Osteocyte (in vitro differentiated cells): Measurements from ENCODE around the gene SERPINI2. TPM values are rescaled to one million over a fixed set of nuclear protein-coding genes. Genes with fewer than 3 reads are reported as not detected.
"Not testable (repeated sequence)": the region's sequence is repeated elsewhere in the genome, so short reads cannot be mapped to it uniquely, and the experiment has no call there.

Experiments used
- DNase-seq: peaks from one replicate; pipeline ENCODE4 v3.0.0; 2021; ENCODE audit warnings: mixed read lengths; ENCODE audit not compliant: unreplicated experiment; ENCODE audit errors: extremely low spot score
- H3K27ac Mint-ChIP-seq: one replicate; pipeline ENCODE4 v1.8.0; 2021; ENCODE audit warnings: mild to moderate bottlenecking, mixed read lengths; ENCODE audit not compliant: unreplicated experiment
- H3K27me3 Mint-ChIP-seq: one replicate; pipeline ENCODE4 v1.8.0; 2021; ENCODE audit warnings: mixed read lengths; ENCODE audit not compliant: unreplicated experiment
- H3K36me3 Mint-ChIP-seq: one replicate; pipeline ENCODE4 v1.8.0; 2021; ENCODE audit warnings: mixed read lengths; ENCODE audit not compliant: unreplicated experiment
- H3K4me1 Mint-ChIP-seq: one replicate; pipeline ENCODE4 v1.8.0; 2021; ENCODE audit warnings: mixed read lengths; ENCODE audit not compliant: unreplicated experiment
- H3K4me3 Mint-ChIP-seq: one replicate; pipeline ENCODE4 v1.8.0; 2021; ENCODE audit warnings: mild to moderate bottlenecking, moderate library complexity, mixed read lengths; ENCODE audit not compliant: unreplicated experiment
- H3K9me3 Mint-ChIP-seq: one replicate; pipeline ENCODE4 v1.8.0; 2021; ENCODE audit warnings: mixed read lengths; ENCODE audit not compliant: unreplicated experiment
- total RNA-seq: library from RNA; stranded (reverse); gene quantifications from 2 replicates; pipeline ENCODE4 v1.2.1, GENCODE V29; 2021
- TF ChIP-seq, protein P1 (sequence below): fragments of 200-600 bp; sonication (generic); IDR thresholded peaks from 2 replicates; pipeline ENCODE4 v1.5.0; 2021; ENCODE audit warnings: antibody characterized with exemption, mild to moderate bottlenecking, moderate library complexity

Gene SERPINI2
- total RNA-seq, 1 donor from 2014 or later = not detected

DNA sequence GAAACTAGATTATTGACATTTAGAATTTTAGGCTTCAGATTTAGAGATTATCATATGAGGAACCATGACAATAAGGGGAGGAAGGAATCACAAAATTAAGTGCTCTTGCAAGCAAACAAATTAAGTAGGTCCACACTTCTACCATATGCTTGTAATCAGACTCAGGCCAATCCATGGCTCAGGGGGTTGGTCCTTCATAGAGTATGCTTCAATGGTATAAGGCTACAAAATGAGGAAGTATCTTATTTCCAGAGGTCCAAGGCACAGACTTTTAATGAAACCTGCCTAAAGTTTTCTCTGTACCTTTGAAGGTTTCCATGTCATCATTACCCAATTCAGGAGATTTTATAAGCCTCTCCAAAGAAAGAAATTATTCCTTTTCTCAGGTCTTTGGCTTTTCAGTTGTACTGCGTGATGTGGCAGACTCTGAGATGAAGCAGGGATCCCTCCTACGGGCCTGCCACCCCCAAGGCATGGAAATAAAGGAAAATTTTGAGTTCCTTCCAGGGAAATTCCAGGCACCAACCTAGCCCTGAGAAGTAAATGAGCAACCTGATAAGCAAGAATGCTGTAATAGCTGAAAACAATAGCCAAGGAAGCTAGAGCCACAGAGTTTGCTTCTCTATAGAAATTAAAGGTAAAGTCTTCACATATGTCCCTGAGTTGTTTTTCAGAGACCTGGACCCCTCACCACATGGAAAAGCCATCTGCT, 36.3 kb downstream of the SERPINI2 start:
- no peak for DNase-seq
- Mint-ChIP-seq H3K36me3 (no peaks in the 10 kb centered on the region), H3K27ac (no peak overlapping the region), H3K27me3 (no peaks in the 10 kb centered on the region), H3K4me3 (no peak overlapping the region), H3K4me1 (no peaks in the 10 kb centered on the region), H3K9me3 (no peaks in the 10 kb centered on the region)
- TF ChIP-seq, protein P1, sequence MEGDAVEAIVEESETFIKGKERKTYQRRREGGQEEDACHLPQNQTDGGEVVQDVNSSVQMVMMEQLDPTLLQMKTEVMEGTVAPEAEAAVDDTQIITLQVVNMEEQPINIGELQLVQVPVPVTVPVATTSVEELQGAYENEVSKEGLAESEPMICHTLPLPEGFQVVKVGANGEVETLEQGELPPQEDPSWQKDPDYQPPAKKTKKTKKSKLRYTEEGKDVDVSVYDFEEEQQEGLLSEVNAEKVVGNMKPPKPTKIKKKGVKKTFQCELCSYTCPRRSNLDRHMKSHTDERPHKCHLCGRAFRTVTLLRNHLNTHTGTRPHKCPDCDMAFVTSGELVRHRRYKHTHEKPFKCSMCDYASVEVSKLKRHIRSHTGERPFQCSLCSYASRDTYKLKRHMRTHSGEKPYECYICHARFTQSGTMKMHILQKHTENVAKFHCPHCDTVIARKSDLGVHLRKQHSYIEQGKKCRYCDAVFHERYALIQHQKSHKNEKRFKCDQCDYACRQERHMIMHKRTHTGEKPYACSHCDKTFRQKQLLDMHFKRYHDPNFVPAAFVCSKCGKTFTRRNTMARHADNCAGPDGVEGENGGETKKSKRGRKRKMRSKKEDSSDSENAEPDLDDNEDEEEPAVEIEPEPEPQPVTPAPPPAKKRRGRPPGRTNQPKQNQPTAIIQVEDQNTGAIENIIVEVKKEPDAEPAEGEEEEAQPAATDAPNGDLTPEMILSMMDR = no peak

DNA sequence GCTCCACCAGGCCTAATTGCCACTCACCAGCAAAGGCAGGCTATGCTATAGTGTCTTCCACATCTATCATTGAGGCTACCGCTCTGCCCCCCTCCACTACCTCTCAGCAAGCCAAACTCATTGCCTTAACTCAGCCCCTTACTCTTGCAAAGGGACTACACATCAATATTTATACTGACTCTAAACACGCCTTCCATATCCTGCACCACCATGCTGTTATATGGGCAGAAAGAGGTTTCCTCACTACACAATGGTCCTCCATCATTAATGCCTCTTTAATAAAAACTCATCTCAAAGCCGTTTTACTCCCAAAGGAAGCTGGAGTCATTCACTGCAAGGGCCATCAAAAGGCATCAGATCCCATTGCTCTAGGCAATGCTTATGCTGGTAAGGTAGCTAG, 46.9 kb downstream of the SERPINI2 start:
- not testable (repeated sequence) for DNase-seq, H3K36me3 Mint-ChIP-seq, H3K4me1 Mint-ChIP-seq, H3K27me3 Mint-ChIP-seq, H3K27ac Mint-ChIP-seq, H3K9me3 Mint-ChIP-seq, H3K4me3 Mint-ChIP-seq

DNA sequence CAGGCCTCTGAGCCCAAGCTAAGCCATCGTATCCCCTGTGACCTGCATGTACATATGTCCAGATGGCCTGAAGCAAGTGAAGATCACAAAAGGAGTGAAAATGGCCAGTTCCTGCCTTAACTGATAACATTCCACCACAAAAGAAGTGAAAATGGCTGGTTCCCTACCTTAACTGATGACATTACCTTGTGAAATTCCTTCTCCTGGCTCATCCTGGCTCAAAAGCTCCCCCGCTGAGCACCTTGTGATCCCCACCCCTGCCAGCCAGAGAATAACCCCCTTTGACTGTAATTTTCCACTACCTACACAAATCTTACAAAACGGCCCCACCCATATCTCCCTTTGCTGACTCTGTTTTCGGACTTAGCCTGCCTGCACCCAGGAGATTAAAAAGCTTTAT, 51.4 kb downstream of the SERPINI2 start:
- not testable (repeated sequence) for H3K4me1 Mint-ChIP-seq, H3K4me3 Mint-ChIP-seq, DNase-seq, H3K27me3 Mint-ChIP-seq, H3K27ac Mint-ChIP-seq, H3K36me3 Mint-ChIP-seq, H3K9me3 Mint-ChIP-seq

DNA sequence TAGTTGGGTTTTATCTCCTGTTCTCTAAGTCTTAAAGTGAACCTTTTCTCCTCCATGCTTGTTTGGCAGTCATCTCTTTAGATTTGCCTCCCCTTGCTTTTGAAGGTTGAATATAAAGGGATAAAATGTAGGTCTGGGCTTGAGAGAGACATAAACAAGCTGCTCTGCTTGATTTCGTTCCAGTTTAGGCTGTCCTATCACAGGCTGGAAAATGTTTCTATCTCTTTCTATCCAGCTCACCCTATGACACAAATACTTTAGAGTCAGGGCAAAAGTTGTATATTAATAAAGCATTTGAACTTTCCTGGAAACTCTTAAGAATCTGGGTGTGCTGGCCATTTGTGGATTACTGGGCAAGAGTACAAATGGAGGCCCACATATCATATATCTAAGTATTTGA, 64.2 kb downstream of the SERPINI2 start:
- DNase-seq = no peak
- no peak overlapping the region for H3K27ac Mint-ChIP-seq
- H3K4me3 Mint-ChIP-seq = no peak overlapping the region

DNA sequence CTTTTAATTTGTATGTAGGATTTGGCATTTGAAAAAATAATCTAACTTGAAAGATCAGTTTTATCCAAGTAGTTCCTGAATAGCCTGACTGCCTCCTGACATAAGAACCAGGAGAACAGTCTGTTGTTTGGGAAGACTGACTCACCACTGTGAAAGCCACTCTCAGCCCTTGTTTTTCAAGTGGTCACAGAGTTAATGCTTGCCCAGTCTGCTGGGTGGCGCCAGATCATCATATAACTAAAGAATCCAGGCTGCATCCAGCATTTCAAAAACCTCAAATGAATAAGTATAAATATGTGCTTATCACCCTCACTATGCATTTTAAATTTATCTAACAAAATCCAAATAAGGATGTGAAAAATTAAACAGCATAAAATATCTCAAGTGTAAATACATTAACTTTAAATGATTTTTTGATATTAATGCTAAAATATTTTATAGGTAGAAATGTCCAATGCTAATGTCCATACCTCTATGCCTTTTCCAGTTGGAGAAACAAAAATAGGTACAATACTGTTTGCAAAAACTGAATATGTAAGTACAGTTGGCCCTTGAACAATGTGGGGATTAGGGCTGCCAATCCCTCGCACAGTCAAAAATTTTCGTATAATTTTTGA, 66.9 kb downstream of the SERPINI2 start:
- TF ChIP-seq, protein P1 = peak; percentile 54
- no peaks in the 10 kb centered on the region for H3K36me3 Mint-ChIP-seq
- H3K4me1 Mint-ChIP-seq = no peaks in the 10 kb centered on the region
- DNase-seq = no peak
- peaks cover 2% of the 10 kb centered on the region for H3K27me3 Mint-ChIP-seq
- H3K9me3 Mint-ChIP-seq = no peaks in the 10 kb centered on the region
- H3K27ac Mint-ChIP-seq = no peak overlapping the region
- no peak overlapping the region for H3K4me3 Mint-ChIP-seq

More for the DNA sequence above, 64.2 kb downstream of the SERPINI2 start:
- TF ChIP-seq, protein P1 = no peak
- Mint-ChIP-seq H3K27me3 (peaks cover 2% of the 10 kb centered on the region), H3K36me3 (no peaks in the 10 kb centered on the region), H3K4me1 (no peaks in the 10 kb centered on the region), H3K9me3 (no peaks in the 10 kb centered on the region)

DNA sequence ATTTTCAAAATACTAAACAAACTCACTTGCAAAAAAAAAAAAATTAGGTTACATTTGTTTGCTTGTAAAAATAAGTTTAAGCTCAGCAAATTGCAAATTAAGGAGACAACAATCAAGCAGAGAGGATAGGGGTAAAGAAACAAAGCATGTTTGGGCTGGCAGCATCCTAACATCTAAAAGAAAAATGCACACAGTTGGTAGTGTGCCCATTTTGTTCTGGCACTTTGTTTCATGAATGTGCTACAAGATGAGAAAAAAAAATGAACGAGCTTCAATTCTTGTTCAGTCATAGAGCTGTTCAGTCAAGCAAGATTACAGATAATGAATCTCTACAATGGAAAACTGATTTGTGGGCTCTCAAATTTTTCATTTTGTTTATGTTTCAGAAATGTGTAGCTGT, 76.0 kb downstream of the SERPINI2 start:
- Mint-ChIP-seq H3K9me3 (no peaks in the 10 kb centered on the region), H3K36me3 (no peaks in the 10 kb centered on the region), H3K27me3 (peaks cover 2% of the 10 kb centered on the region), H3K4me1 (no peaks in the 10 kb centered on the region), H3K4me3 (no peak overlapping the region), H3K27ac (no peak overlapping the region)
- TF ChIP-seq, protein P1 = no peak
- DNase-seq = no peak
